ENCODE data around the gene ZFR2. TPM values are rescaled to one million over a fixed set of nuclear protein-coding genes. Genes with fewer than 3 reads are reported as not detected.

Gene ZFR2
- total and polyA plus RNA-seq, 7 donors, result not detected

GRCh38 chr19:3830621-3831589 lies 37.9 kb downstream of the ZFR2 start:
- H3K27ac ChIP-seq, result no peak overlapping the region
- intact Hi-C loops (cut with DNase I), result no loop called here
- no peak for TF ChIP-seq CTCF (IDR thresholded peaks at IDR 0.05)
- H3K9me3 ChIP-seq, result no peaks in the 10 kb centered on the region
- peaks cover 0 to 25% (median 10%) of the 10 kb centered on the region in 3 donors for H3K27me3 ChIP-seq (ENCODE audit: insufficient read depth in 3 of 3, low read length in 2 of 3)
- H3K4me1 ChIP-seq, result no peaks in the 10 kb centered on the region
- no peak for ATAC-seq
- no peaks in the 10 kb centered on the region for H3K36me3 ChIP-seq (ENCODE audit: insufficient read depth in 1 of 2, low read depth in 1 of 2)
- no peak for DNase-seq
- H3K4me3 ChIP-seq, result no peak overlapping the region
- 43 to 50% (median 45%) methylated on average over 45 of the region's 45 CpGs for WGBS, 3 donors

- no peaks in the 10 kb centered on the region for H3K9me3 ChIP-seq
- H3K4me3 ChIP-seq, result no peak overlapping the region
- no peaks in the 10 kb centered on the region for H3K4me1 ChIP-seq
- ATAC-seq (no peak), DNase-seq (no peak)
- no peak for TF ChIP-seq CTCF (IDR thresholded peaks at IDR 0.05)
- intact Hi-C loops (cut with DNase I), result no loop called here
- no peaks in the 10 kb centered on the region for H3K36me3 ChIP-seq (ENCODE audit: insufficient read depth in 1 of 2, low read depth in 1 of 2)
- H3K27me3 ChIP-seq (ENCODE audit: insufficient read depth in 3 of 3, low read length in 2 of 3), result peaks cover 0 to 48% (median 15%) of the 10 kb centered on the region in 3 donors
- WGBS, 3 donors, result 94 to 95% (median 94%) methylated on average over 22 to 26 of the region's 26 CpGs
- H3K27ac ChIP-seq, result no peak overlapping the region
These were observed 41.5 kb downstream of the ZFR2 start for GRCh38 chr19:3827306-3827705.

- DNase-seq, result no peak
- no peak for TF ChIP-seq CTCF (IDR thresholded peaks at IDR 0.05)
- Histone ChIP-seq H3K4me3 (no peak overlapping the region), H3K27ac (no peak overlapping the region), H3K4me1 (no peaks in the 10 kb centered on the region), H3K36me3 (ENCODE audit: insufficient read depth in 1 of 2, low read depth in 1 of 2) (no peaks in the 10 kb centered on the region), H3K27me3 (ENCODE audit: insufficient read depth in 3 of 3, low read length in 2 of 3) (peaks cover 0 to 40% (median 9%) of the 10 kb centered on the region in 3 donors), H3K9me3 (no peaks in the 10 kb centered on the region)
- intact Hi-C loops (cut with DNase I), result no loop called here
- WGBS, 3 donors, result 39 to 53% (median 51%) methylated on average over 12 of the region's 12 CpGs
- no peak for ATAC-seq
These were observed 42.7 kb downstream of the ZFR2 start for GRCh38 chr19:3826163-3826562.

GRCh38 chr19:3825286-3825956 lies 43.4 kb downstream of the ZFR2 start:
- WGBS, 3 donors, result 62 to 69% (median 62%) methylated on average over 32 of the region's 32 CpGs
- Histone ChIP-seq H3K4me3 (no peak overlapping the region), H3K9me3 (no peaks in the 10 kb centered on the region), H3K4me1 (no peaks in the 10 kb centered on the region), H3K27ac (no peak overlapping the region), H3K27me3 (ENCODE audit: insufficient read depth in 3 of 3, low read length in 2 of 3) (peaks cover 0 to 35% (median 7%) of the 10 kb centered on the region in 3 donors), H3K36me3 (ENCODE audit: insufficient read depth in 1 of 2, low read depth in 1 of 2) (no peaks in the 10 kb centered on the region)
- intact Hi-C loops (cut with DNase I), result no loop called here
- DNase-seq, result no peak
- no peak for TF ChIP-seq CTCF (IDR thresholded peaks at IDR 0.05)
- ATAC-seq, result no peak

Measured in psoas muscle (tissue), 8 donors.